GM18526 (cell line): ENCODE results near the gene ZFHX2.

Source experiments
- POLR2A ChIP-seq: IDR thresholded peaks from 3 replicates; pipeline ENCODE4 v1.6.1; 2011; ENCODE audit not compliant: insufficient read length; ENCODE audit errors: extremely low read depth

The ZFHX2 gene

GRCh38 chr14:23521785-23522640, 29.6 kb downstream of the ZFHX2 start:
- no peak for TF ChIP-seq POLR2A

GRCh38 chr14:23520899-23521533, 30.5 kb downstream of the ZFHX2 start:
- no peak for TF ChIP-seq POLR2A

GRCh38 chr14:23518709-23519108, 32.9 kb downstream of the ZFHX2 start:
- TF ChIP-seq POLR2A = no peak

- TF ChIP-seq POLR2A = no peak
Measured at GRCh38 chr14:23517650-23518326, 33.8 kb downstream of the ZFHX2 start.

- no peak for TF ChIP-seq POLR2A
Measured at GRCh38 chr14:23514644-23514957, 37.0 kb downstream of the ZFHX2 start.

GRCh38 chr14:23513818-23514643, 37.5 kb downstream of the ZFHX2 start:
- no peak for TF ChIP-seq POLR2A

- TF ChIP-seq POLR2A = no peak
Measured at GRCh38 chr14:23513005-23513817, 38.4 kb downstream of the ZFHX2 start.

- no peak for TF ChIP-seq POLR2A
Measured at GRCh38 chr14:23512156-23512555, 39.4 kb downstream of the ZFHX2 start.

- TF ChIP-seq POLR2A = no peak
Measured at GRCh38 chr14:23494223-23494622, 57.3 kb downstream of the ZFHX2 start.

- TF ChIP-seq POLR2A = no peak
Measured at GRCh38 chr14:23492618-23493272, 58.8 kb downstream of the ZFHX2 start.

GRCh38 chr14:23487216-23487615, 64.3 kb downstream of the ZFHX2 start:
- TF ChIP-seq POLR2A = no peak

GRCh38 chr14:23486036-23486435, 65.5 kb downstream of the ZFHX2 start:
- no peak for TF ChIP-seq POLR2A

GRCh38 chr14:23485326-23485725, 66.2 kb downstream of the ZFHX2 start:
- no peak for TF ChIP-seq POLR2A

GRCh38 chr14:23483236-23483854, 68.2 kb downstream of the ZFHX2 start:
- no peak for TF ChIP-seq POLR2A

- no peak for TF ChIP-seq POLR2A
Measured at GRCh38 chr14:23482823-23483148, 68.8 kb downstream of the ZFHX2 start.
